PFSK-1 (cell line): ENCODE data around the gene NUP214.

Source experiments
- POLR2AphosphoS5 ChIP-seq: IDR thresholded peaks from 2 replicates; pipeline ENCODE4 v1.6.1; 2012; ENCODE audit warnings: low read depth, mild to moderate bottlenecking, control low read depth, low read length, moderate library complexity
- SIN3A ChIP-seq: IDR thresholded peaks from 2 replicates; pipeline ENCODE4 v1.6.1; 2012; ENCODE audit warnings: mild to moderate bottlenecking, low read length, moderate library complexity, borderline replicate concordance; ENCODE audit not compliant: insufficient read depth
- TAF1 ChIP-seq: IDR thresholded peaks from 2 replicates; pipeline ENCODE4 v1.6.1; 2012; ENCODE audit warnings: low read length, control low read depth, borderline replicate concordance; ENCODE audit not compliant: insufficient read depth
- TF ChIP-seq, protein P1 (sequence below), 2 experiments: IDR thresholded peaks; 2 replicates each; pipeline versions ENCODE4 v1.6.1 to v1.8.0; 2011 to 2012; ENCODE audit warnings: low read depth in 2 of 2, low read length in 2 of 2, control low read depth in 1 of 2, inconsistent platforms in 1 of 2, mild to moderate bottlenecking in 1 of 2, moderate library complexity in 1 of 2; ENCODE audit not compliant: insufficient read depth in 1 of 2

DNA sequence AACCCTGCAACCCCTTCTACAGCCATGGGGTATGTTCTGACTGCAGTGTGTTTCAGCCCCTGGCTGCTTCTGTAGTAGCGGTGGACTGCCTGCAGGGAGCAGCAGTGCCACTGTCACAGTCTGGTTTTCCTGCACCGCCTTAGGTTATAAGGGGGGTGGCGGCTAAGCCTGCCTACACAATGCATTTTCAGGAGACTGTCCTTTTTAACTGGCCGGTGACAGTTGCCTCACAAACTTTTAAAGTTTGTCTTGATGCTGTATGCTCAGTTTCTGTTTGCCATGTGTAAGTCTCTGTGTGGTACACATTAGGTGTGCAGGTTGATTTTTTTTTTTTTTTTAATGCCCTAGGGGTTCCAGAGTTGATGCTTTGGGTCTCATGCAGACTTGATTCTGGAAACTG is 53.0 kb downstream of the NUP214 start:
- TF ChIP-seq POLR2AphosphoS5: no peak
- TF ChIP-seq, protein P1, sequence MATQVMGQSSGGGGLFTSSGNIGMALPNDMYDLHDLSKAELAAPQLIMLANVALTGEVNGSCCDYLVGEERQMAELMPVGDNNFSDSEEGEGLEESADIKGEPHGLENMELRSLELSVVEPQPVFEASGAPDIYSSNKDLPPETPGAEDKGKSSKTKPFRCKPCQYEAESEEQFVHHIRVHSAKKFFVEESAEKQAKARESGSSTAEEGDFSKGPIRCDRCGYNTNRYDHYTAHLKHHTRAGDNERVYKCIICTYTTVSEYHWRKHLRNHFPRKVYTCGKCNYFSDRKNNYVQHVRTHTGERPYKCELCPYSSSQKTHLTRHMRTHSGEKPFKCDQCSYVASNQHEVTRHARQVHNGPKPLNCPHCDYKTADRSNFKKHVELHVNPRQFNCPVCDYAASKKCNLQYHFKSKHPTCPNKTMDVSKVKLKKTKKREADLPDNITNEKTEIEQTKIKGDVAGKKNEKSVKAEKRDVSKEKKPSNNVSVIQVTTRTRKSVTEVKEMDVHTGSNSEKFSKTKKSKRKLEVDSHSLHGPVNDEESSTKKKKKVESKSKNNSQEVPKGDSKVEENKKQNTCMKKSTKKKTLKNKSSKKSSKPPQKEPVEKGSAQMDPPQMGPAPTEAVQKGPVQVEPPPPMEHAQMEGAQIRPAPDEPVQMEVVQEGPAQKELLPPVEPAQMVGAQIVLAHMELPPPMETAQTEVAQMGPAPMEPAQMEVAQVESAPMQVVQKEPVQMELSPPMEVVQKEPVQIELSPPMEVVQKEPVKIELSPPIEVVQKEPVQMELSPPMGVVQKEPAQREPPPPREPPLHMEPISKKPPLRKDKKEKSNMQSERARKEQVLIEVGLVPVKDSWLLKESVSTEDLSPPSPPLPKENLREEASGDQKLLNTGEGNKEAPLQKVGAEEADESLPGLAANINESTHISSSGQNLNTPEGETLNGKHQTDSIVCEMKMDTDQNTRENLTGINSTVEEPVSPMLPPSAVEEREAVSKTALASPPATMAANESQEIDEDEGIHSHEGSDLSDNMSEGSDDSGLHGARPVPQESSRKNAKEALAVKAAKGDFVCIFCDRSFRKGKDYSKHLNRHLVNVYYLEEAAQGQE (IDR thresholded peaks at IDR 0.05; ENCODE audit: insufficient read depth in 1 of 2, low read depth in 2 of 2, low read length in 2 of 2): no peak
- TF ChIP-seq TAF1: no peak
- TF ChIP-seq SIN3A: no peak
